Calu3 (cell line): ENCODE results near the gene ELAVL1. TPM values are rescaled to one million over a fixed set of nuclear protein-coding genes. Genes with fewer than 3 reads are reported as not detected.
A peak's percentile ranks its signal among the peaks of the same experiment; 100 is the strongest.

Experiments used
- BruUV-seq: library from RNA; stranded (reverse); fragments of 400-500 nt; replicated peaks from 2 replicates; lab custom pipeline; 2021; lab: Mats Ljungman, UMichigan
- CTCF ChIA-PET: fragments of 300-600 bp; sonication (Branson Sonifier 250); formaldehyde crosslinking; loops from one replicate; lab custom pipeline; 2022; ENCODE audit warnings: antibody characterized with exemption; lab: Charles Lee
- DNase-seq: peaks from one replicate; pipeline ENCODE4 v3.0.0; 2022
- H3K27ac Mint-ChIP-seq: one replicate; pipeline ENCODE4 v1.8.0; 2022; ENCODE audit warnings: mixed read lengths; ENCODE audit not compliant: unreplicated experiment
- H3K27me3 Mint-ChIP-seq: one replicate; pipeline ENCODE4 v1.8.0; 2022; ENCODE audit warnings: mixed read lengths; ENCODE audit not compliant: unreplicated experiment
- H3K36me3 Mint-ChIP-seq: one replicate; pipeline ENCODE4 v1.8.0; 2022; ENCODE audit warnings: mild to moderate bottlenecking, moderate library complexity, mixed read lengths; ENCODE audit not compliant: insufficient read depth, unreplicated experiment
- H3K4me1 Mint-ChIP-seq: one replicate; pipeline ENCODE4 v1.8.0; 2022; ENCODE audit warnings: mild to moderate bottlenecking, low read depth, mixed read lengths; ENCODE audit not compliant: unreplicated experiment
- H3K4me3 Mint-ChIP-seq: one replicate; pipeline ENCODE4 v1.8.0; 2022; ENCODE audit warnings: mild to moderate bottlenecking, low read depth, moderate library complexity, mixed read lengths; ENCODE audit not compliant: unreplicated experiment
- H3K9me3 Mint-ChIP-seq: one replicate; pipeline ENCODE4 v1.8.0; 2022; ENCODE audit warnings: low read depth, mixed read lengths; ENCODE audit not compliant: unreplicated experiment
- intact Hi-C: fragments of 100-400 bp; cut with micrococcal nuclease; formaldehyde crosslinking; loops from one replicate; pipeline ENCODE4 v1.10.0; 2022; ENCODE audit not compliant: unreplicated experiment
- total RNA-seq: library from RNA; stranded (reverse); gene quantifications from 2 replicates; pipeline ENCODE4 v1.2.3, GENCODE V29; 2022
- TF ChIP-seq, protein P1 (sequence below): fragments of 200-600 bp; IDR thresholded peaks from one replicate; pipeline ENCODE4 v1.8.0; 2022; ENCODE audit warnings: antibody characterized with exemption; ENCODE audit not compliant: unreplicated experiment

Gene ELAVL1
- total RNA-seq, 1 experiment from 2014 or later, result 81.2 TPM

DNA sequence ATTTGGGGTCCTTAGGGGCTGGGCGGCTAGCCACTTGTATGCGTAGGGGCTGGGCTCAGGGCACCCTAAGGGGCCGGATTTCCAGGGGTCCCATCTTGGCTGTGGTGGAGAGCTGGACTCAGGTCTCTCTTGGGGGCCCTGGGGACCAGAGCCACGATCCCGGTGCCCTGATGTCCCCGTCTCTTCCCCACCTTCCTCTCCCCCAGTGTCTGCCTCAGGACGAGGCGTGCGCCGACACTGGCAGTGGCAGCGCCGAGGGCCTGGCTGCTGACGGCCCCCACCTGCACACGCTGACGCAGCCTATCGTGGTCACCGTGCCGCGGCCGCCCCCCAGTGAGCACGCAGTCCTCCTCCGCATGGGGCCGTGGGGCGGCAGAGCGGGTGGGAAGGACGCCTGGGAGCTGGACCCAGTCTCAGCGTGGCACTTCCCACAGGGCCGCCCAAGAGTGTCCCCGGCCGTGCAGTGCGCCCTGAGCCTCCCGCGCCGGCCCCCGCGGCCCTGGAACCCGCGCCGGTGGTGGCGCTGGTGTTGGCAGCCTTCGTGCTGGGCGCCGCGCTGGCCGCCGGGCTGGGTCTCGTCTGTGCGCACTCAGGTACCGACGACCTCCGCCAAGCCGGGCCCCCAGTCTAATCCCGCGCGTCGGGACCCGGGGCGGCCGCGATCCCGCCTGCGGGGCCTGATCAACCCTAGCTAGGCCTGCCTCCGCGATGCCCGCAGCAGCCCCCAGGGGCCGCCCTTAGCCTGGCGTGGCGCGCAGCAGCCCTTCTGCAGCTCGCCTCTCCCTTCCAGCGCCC lies 88.0 kb downstream of the ELAVL1 start:
- Mint-ChIP-seq H3K36me3 (peaks cover 41% of the 10 kb centered on the region), H3K27ac (no peak overlapping the region), H3K4me3 (peak overlapping the region; percentile 65), H3K27me3 (no peaks in the 10 kb centered on the region), H3K4me1 (peaks cover 8% of the 10 kb centered on the region), H3K9me3 (no peaks in the 10 kb centered on the region)
- intact Hi-C loops, result no loop called here
- CTCF ChIA-PET, result interaction anchor here (0.7 kb wide), 1 partner anchor 26 kb away, joined by 4 read pairs; the partner anchor contains the start of gene TIMM44
- peak; percentile 62 for DNase-seq
- BruUV-seq, result no TSS peak
- TF ChIP-seq, protein P1, sequence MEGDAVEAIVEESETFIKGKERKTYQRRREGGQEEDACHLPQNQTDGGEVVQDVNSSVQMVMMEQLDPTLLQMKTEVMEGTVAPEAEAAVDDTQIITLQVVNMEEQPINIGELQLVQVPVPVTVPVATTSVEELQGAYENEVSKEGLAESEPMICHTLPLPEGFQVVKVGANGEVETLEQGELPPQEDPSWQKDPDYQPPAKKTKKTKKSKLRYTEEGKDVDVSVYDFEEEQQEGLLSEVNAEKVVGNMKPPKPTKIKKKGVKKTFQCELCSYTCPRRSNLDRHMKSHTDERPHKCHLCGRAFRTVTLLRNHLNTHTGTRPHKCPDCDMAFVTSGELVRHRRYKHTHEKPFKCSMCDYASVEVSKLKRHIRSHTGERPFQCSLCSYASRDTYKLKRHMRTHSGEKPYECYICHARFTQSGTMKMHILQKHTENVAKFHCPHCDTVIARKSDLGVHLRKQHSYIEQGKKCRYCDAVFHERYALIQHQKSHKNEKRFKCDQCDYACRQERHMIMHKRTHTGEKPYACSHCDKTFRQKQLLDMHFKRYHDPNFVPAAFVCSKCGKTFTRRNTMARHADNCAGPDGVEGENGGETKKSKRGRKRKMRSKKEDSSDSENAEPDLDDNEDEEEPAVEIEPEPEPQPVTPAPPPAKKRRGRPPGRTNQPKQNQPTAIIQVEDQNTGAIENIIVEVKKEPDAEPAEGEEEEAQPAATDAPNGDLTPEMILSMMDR, result peak; percentile 62

DNA sequence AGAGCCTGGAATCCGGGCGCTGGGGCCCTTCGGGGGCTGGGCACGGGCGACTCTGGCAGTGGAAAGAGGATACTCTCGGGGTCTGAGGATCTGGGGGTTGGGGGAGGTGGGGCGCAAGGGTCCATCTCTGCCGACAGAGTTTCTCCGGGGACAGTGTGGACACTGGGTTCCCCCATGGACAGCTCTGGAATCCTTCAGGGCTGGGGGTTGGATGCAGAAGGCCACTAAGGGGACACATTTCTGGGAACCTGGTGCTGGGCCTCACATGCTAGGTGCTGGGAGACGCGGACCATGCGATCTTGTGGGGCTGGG lies 88.5 kb downstream of the ELAVL1 start:
- no peak for DNase-seq
- peaks cover 46% of the 10 kb centered on the region for H3K36me3 Mint-ChIP-seq
- BruUV-seq, result no TSS peak
- peaks cover 8% of the 10 kb centered on the region for H3K4me1 Mint-ChIP-seq
- intact Hi-C loops, result no loop called here
- H3K27me3 Mint-ChIP-seq, result no peaks in the 10 kb centered on the region
- TF ChIP-seq, protein P1, result no peak
- H3K27ac Mint-ChIP-seq, result no peak overlapping the region
- CTCF ChIA-PET, result no interaction called here
- H3K9me3 Mint-ChIP-seq, result no peaks in the 10 kb centered on the region
- peak overlapping the region; percentile 65 for H3K4me3 Mint-ChIP-seq

DNA sequence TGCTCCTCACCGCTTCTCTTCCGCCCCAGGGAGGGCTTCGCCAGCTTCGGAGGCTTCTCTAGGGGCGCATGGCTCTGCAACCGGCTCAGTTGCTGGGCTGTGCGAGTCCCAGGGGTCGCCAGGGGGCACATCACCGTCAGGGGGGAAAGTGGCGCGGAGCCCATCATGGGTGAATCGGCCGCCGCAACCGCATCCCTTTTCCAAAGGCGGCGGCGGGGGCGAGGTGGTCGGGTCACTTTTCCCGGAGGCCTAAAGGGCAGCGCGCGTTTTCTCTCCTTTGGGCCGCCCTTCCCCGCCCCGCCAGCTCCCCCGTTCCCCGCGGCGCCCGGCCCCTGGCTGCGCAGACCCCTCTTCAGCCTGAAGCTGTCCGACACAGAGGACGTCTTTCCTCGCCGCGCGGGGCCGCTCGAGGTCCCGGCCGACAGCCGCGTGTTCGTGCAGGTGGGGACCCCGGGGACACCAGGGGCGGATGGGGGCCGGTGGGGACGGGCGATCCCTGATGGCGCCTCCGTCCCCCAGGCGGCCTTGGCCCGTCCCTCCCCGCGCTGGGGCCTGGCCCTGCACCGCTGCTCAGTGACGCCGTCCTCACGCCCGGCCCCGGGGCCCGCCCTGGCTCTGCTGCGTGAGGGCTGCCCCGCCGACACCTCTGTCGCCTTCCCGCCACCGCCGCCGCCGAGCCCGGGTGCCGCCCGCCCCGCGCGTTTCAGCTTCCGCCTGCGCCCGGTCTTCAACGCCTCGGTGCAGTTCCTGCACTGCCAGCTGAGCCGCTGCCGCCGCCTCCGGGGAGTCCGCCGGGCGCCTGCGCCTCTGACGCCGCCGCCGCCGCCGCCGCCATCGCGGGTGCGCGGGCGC lies 89.1 kb downstream of the ELAVL1 start:
- intact Hi-C loops, result no loop called here
- H3K4me3 Mint-ChIP-seq, result peak overlapping the region; percentile 65

More for the DNA sequence above, 89.1 kb downstream of the ELAVL1 start:
- CTCF ChIA-PET, result no interaction called here
- TF ChIP-seq, protein P1, result no peak
- H3K4me1 Mint-ChIP-seq, result peaks cover 8% of the 10 kb centered on the region
- no TSS peak for BruUV-seq
- no peak overlapping the region for H3K27ac Mint-ChIP-seq
- H3K9me3 Mint-ChIP-seq, result no peaks in the 10 kb centered on the region
- peak; percentile 30 for DNase-seq
- no peaks in the 10 kb centered on the region for H3K27me3 Mint-ChIP-seq
- H3K36me3 Mint-ChIP-seq, result peaks cover 48% of the 10 kb centered on the region
